Smooth muscle cell of the brain vasculature (primary cell): ENCODE data around the gene CROCC2.

Experiments used
- DNase-seq: peaks from one replicate; pipeline ENCODE4 v3.0.0-alpha.2; 2012; ENCODE audit warnings: low read depth, low spot score

CROCC2 gene

DNA sequence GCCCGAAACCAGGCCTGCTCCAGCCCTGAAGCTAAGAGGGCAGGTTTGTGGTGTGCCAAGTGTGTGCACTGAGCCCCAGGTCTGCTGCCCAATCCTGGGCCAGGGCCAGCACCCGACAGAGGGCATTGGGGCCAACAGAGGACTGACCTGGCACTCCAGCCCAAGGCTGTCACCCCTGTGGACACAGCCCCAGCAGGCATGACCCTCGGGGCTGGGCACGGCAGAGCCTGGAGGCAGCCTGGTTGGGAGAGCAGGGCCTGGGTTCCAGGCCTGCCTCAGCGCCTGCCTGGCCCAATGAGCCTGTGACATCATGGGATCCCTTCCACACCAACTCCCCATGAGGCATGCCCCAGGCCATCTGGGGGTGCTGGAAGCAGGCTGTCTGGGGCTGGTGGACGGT, 81.5 kb downstream of the CROCC2 start:
- DNase-seq: no peak

DNA sequence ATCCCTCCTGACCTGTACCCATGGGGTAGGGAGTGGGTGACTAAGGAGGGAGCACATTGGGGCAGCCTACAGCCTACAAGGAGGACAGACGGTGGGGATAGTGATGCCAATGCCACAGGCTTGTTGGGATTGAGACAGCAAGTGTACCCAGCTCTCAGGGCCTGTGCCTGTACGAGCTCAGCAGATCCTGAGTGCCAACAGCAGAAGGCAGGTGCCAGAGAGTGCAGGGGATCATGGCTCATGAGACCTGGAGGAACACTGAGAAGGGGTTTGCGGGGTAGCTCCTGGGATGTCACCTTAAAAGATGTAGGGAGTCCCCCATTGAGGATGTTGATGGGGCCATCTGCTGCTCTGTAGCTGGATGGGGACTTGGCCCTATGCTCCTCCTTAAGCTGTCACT, 82.0 kb downstream of the CROCC2 start:
- no peak for DNase-seq

DNA sequence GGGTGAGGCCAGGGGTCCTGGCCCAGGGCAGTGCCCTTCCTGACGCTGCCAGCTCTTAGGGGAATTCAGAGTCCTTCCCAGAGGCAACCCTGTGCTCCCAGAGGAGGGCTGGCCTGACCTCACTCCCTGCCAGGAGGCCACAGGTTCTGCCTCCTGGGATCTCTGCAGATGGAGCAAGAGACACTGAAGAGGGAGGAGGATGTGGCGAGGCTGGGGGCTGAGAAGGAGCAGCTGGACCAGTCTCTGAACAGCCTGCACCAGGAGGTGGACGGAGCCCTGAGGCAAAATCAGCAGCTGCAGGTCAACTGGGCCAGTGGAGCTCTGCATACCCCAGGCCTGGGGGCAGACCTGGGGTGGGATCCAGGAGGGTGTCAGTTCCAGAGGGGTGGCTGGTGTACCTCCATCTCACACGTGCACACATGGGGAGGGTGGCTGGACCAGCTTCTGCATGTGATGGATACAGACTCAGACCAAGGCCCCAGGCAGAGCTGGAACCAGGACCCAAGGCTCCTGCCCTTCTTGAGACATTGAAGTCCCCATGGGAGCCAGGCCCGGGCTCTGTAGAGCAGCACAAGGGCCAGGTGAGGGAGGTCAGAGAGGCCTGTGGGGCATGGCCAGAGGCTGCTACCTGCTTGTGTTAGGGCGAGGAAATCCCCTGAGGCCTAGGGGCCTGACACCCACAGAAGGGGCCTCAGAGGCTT, 82.6 kb downstream of the CROCC2 start:
- DNase-seq: no peak

DNA sequence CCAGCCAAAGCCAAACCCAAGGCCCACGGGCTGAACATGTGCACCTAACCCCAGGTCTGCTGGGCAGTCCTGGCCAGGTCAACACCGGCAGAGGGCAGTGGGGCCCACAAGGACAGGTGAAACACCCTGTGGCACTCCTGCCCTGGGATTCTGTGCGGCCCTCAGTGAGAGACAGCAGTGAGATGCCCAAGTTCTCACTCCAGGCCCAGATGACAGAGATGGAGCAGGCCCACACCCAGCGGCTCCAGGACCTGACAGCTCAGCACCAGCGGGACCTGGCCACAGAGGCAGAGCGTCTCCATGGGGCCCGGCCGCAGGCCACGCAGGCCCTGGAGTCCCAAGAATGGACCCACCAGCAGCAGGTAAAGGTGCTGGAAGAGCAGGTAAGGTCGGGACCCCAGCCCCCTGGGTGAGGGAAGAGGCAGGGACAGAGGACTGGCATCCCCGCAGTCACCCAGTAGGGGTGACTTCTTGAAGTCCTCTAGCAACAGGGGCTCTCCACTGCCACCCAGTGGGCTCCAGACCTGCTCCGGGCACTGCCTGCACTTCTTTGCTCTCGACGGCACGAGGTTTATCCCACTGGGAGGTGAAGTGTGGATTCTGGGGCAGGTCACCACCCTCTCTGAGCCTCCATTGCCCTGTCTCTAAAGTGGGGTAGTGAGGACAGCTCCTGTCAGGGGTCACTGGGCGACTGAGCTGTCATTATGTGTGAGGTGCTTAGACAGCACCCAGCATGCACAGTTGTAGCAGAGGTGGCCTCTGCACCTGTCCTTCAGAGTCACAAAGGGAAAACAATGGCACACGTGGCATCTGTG, 83.5 kb downstream of the CROCC2 start:
- no peak for DNase-seq

DNA sequence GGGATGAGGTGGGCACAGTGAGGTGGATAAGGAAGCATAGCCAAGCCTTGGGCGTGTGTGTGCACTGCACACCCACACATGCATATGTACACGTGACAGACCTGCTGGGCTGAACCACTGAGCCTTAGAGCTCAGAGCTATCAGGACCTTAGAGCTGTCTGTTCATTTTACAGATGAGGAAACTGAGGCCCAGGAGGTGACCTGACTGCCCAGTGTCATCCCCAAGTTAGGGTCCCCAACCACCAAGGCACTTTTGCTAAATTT, 84.1 kb downstream of the CROCC2 start:
- DNase-seq: no peak

DNA sequence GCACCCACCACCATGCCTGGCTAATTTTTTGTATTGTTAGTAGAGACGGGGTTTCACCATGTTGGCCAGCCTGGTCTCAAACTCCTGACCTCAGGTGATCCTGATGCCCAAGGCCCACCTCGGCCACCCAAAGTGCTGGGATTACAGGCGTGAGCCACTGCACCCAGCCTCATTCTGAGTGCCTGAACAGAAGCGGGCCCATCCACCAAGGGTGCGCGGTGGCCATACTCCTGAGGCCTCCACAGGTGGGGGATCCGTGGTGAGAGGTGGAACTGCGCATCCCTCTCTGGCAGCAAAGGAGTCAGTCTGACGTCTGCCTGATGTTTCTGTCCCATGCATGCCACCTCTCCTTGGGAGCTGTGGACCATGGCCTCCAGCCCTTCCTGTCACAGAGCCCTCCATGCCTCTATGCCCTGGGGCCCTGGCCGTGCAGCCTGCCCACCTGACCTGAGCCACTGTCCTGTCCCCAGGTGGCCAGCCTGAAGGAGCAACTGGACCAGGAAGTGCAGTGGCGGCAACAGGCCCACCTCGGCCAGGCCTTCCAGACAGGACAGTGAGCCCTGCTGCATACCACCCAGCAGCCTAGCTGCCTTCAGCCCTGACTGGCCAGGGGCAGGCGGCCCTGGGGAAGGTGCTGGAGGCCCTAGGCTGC, 84.7 kb downstream of the CROCC2 start:
- DNase-seq: no peak

DNA sequence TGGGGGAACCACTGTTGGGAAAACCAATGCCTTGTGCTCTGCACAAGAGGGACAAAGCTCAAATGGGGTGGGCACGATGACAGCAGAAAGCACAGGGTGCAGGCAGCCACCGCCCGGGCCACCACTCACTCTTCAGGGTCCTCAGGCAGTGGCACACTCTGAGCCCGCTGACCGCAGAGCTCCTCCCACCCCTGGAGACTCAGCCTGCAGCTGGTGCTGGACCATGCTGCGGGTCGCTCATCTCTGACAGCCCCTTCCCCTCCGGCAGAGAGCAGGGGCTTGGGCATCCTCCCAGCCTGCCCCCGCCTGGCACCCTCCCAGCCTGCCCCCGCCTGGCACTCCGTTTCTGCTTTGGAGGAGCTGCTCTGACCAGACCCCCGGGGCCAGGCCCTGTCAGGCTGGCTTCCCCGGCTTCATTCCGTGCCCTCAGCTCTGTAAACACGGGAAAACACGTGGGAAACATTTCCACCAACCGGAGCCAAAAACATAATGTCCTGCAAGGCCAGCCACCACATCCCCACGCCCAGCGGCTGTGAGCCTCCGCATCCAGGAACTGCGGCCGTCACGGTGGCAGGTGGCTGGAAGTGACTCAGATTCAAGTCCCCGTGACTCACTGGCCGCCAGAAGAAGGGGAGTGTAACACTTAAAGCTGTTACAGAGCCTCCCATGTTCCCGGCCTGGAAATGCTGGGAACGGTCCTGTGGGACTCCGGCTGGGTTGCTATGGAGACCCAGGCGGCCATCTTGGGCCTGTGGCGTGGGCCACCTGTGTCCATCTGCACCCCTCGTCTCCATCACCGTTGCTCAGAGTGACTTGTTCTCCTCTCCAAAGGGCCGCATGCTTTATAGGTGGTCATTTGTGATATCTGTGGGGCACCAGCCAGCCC, 85.5 kb downstream of the CROCC2 start:
- DNase-seq: peak; percentile 70

DNA sequence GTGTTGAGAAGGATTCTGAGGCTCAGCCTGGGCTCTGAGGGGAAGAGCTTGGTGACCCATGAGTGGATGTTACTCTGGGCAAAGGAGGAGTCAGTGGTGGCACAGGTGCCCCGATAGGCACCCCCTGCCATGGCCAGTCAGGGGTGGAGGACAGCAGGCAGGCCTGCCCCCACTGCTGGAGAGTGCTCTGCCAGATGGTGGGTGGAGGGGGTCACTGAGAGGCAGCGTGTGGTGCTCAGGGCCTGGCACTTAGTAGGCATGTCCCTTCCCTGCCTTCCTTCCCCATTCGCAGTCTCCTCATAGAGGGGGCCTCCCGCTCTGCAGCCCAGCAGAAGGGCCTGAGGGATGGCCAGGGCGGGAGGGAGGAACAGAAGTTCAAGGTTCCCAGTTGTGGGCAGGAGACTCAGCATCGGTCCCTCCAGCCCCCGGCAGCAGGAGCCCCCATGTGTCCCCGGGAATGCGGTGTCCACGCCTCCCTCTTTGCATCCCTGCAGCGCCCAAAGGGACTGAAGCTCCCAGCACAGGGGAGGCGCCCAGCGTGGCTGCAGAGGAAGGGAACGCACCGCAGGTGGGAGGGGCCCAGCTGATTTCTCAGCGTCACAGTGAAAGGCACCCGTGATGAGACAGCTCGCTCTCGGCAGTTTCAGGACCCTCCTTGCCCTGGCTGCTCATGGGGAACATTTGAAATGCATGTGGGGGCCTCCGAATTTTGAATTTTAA, 86.6 kb downstream of the CROCC2 start:
- DNase-seq: no peak

DNA sequence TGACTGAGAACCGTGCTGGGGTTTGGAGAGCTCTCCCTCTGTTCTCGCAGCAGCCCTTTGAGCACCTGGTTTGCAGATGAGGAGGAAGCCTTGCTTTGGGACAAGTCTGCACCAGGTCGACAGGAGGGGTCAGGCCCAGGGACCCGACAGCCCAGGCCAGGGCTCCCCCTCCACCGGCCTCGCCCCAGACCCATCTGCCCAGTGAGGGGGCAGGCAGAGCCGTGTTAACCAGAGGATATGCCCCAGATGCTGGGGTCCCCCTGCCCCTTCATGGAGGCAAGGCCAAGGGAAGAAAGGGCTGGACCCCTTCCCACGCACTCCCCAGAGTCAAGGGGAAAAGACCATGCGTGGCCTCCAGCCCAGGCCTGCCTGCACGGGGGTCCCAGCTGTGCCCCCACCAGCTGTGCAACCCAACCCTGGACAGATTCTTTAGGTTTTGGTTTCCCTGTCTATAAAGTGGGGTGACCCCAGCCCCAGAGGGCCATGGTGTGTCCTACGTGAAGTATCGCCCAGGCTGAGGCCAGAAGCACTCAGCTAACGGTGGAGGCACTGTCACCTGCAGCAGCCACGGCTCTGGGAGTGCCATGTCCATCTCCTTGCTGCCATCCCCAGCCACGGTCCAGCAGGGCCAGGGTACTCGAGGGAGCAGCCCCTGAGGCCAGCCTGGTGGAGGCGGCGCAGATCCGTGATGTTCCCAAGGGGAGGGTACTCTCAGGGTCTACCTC, 87.5 kb downstream of the CROCC2 start:
- no peak for DNase-seq

DNA sequence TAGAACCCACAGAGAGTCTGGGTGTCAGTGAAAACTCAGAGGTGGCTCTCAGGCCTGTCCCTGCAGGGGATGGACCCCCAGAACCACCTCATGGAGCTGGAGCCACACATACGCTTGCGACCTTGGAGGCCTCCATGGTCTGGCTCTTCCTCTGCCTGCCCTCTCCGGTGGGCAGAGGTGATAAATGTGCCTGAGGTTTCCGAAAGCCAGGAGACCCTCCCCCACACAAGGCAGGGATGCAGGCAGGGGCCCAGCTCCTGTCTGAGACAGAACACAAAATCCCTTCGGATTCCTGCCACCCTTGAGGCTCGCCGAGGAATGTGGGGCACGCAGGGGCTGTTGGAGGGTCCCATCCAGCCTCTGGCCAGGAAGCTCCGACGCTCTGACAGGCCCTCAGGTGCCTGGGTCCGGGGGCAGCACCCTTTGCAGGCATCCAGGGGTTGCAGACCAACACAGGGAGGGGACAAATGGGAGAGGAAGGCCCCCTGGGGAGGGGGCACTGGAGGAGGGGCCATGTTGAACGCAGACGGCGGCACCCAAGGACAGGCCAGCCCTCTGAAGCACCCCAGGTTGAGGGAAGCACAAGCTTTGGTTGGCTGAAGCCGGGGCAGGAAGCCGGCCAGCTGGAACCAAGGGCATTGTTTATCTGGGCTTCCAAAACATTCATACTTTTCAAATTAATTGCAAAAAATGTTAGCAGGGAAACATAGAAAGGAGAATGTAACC, 88.2 kb downstream of the CROCC2 start:
- no peak for DNase-seq

DNA sequence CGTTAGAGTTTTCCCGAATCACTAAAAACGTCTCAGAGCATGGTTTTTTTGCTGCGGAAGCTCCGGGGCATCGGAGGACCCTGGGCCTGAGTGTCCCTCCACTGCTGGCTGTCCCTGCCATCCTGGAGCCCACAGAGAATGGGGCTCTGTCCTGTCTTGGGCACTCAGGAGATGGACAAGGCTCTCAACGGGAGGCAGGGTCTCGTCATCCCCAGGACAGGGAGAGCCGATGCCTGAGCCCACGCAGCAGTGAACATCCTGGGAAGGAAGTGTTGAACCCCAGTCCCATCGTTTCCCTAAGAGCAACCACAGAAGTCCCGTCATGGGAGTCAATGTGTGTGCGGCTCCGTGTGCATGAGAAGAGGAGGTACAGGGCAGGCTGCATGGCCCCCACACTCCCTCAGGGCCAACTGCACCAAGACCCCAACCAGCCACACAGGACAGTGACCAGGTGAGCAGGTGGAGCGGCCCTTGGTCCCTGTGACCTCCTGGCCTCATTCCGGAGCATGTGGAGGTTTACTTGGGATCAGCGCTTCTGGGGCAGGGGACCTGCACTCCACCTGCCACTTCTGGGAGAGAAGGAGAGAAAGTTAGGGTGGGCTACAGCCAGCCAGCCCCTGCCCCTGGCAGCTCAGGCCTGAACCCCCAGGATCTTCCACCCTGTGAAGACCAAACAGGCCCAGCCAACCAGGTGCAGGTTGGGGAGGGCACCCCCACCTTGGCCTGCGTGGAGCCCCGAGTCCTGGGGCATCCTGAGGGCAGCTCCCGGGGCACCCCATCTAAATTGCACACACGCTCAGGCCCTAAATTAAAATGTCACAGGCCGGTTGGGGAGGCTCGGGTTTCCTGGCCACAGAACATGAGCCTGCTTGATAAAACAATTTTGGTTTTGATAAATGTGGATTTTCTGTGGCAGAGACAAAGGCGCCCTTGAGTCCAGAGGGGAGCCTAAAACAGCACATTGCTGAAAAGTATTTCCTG, 89.2 kb downstream of the CROCC2 start:
- DNase-seq: no peak

DNA sequence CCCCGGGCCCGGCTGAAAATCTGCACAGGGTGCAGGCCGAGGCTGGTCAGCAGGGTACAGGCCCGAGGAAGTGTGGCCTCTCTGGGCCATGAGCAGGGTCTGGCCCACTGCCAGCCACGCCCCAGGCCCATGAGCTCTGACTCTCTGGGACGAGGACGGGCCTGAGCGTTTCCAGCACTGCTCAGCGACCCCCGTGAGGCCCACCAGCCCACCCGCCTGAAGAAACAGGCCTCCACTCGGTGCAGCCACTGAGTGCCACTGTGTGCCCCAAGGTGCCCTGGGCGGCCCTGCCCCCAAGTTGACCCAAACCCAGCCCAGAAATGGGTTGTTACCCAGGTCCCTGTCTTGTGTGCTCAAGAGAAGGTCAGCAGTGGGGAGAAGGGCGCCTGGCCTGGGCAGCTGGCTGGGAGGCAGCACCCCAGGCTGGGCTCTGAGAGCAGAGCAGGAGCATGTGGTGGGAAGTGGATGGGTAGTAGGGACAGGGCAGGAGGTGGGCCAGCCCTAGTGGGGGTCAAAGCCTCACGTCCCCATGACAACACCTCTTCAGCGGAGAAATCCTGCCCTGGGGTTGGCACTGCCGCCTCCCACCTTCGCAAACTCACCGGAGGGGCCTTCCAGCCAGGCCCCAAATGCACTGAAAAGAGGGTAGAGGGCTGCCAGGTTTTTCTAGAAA, 90.2 kb downstream of the CROCC2 start:
- no peak for DNase-seq

DNA sequence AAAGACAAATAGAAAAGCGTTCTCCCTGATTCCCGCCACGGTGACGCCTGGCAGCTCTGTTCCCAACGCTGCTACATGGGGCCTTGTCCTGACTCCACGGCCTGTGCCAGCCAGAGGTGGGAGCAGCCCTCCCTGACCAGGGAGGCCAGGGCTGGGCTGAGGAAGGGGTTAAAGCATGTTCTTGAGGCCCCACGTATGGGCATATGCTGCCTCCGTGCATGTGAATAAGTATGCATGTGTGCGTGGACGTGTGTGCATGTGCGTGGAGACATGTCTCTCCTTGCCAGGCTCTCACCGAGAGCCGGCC, 90.7 kb downstream of the CROCC2 start:
- DNase-seq: no peak

DNA sequence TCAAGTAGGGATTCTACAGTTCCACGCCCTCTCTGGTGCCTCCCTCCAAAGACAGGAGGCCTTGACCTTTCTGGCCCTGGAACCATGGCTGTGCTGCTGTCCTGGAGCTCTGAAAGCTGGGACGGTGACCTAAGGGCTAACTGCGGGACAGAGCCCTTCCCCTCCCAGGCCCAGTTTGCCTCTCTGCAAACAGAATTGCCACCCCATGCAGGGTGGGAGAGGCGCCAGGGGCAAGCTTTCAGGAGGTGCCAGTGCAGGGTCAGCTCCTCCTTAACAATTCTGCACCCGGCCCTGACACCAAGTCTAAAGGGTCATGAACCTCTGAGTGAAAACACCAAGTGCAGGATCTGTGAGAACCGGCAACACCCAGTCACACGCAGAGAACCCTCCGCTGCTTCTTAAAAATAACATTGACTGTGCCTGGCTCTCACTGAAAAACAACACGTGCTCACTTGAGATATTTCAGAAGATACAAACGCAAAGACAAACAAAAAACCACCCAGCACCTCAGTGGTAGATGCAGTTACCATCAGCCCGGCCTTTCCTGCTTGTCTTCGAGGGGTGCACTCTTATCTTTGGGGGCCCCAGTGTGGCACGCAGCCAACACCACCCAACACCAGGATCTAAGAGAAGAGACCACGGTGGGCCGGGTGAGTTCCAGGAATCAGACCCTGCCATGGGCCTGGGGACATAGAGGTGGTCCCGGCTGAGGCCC, 91.2 kb downstream of the CROCC2 start:
- peak; percentile 84 for DNase-seq

DNA sequence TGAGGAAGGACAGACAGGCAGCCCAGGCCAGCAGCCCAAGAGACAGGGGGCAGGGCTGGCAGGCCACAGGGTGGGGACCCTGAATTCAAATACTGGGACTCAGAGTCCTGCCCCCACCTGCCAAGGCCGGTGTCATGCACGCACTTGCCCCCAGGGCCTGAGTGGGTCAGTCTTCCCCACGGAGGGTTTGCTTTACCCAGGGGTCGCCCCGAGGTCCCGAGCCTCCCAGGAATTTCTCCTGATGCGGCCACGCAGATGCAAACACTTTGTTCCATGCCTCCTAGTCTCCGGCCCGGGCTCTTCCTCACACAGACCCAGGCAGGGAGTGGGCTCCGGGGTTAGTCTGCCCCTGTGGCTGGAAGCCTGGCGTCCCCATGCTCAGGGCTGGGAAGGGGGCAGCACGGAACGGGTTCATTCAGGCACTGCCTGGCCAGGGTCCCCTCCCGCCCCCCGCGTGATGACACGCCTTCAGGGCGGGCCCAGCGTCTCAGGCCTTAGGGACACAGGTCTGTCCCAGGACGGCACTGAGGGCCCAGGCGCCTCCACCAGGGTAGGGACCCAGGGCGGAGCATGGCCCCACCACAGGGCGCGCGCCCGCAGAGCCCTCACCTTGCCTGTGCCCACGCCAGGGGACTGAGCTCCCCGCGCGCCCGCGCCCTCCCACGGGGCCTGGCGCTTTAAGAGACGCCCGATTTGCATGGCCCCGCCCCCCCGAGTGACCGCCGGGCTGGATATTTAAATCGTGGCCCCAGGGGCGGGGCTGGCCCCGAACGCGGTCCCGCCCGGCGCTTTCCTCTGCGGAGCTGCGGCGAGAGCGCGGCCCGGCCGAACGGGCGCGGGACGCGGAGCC, 91.9 kb downstream of the CROCC2 start, which contains the start of gene SNED1:
Gene SNED1 (plus strand): TSS at position 763 of the 850 bp plus-strand sequence. CDS start 220 bp downstream, outside the sequence.
- DNase-seq: peak; percentile 71

DNA sequence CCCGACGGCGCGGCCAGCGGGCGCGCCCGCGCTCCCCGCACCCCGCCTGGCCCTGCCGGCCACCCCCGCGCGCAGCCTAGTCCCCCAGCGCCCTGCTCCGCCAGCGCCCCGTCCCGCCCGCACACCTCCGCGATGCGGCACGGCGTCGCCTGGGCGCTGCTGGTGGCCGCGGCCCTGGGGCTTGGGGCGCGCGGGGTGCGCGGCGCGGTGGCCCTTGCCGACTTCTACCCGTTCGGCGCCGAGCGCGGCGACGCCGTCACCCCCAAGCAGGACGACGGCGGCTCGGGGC, 92.5 kb downstream of the CROCC2 start:
- DNase-seq: no peak
